Ammon's horn (tissue), 1 donor: ENCODE results near the gene BRF1.
A peak's percentile ranks its signal among the peaks of the same experiment; 100 is the strongest.

Experiments
- DNase-seq: peaks from one replicate; pipeline ENCODE4 v3.0.0-alpha.2; 2016; ENCODE audit warnings: low spot score

Gene BRF1

GRCh38 chr14:105173901-105174894 is 126.6 kb downstream of the BRF1 start:
- DNase-seq, result no peak

DNA sequence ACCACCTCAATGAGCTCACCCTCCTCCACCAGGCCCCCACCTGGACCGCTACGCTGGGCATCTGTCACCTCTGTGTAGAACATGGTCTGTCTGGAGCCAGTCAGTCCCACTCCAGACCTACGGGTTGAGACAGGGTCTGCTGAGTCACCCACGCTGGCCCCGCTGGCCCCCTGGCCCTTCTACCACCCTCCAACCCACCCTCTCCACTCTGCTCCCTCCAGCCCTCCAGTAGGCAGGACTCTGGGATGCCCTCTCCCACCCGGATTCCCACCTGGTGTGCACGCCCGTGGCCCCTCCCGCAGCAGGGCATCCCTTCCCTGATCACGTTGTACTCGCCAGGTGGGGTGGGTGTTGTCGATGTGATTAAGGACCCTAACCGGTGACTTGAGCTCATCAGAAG is 127.7 kb downstream of the BRF1 start:
- DNase-seq, result no peak

- no peak for DNase-seq
Measured at GRCh38 chr14:105172476-105172875, 128.3 kb downstream of the BRF1 start.

DNA sequence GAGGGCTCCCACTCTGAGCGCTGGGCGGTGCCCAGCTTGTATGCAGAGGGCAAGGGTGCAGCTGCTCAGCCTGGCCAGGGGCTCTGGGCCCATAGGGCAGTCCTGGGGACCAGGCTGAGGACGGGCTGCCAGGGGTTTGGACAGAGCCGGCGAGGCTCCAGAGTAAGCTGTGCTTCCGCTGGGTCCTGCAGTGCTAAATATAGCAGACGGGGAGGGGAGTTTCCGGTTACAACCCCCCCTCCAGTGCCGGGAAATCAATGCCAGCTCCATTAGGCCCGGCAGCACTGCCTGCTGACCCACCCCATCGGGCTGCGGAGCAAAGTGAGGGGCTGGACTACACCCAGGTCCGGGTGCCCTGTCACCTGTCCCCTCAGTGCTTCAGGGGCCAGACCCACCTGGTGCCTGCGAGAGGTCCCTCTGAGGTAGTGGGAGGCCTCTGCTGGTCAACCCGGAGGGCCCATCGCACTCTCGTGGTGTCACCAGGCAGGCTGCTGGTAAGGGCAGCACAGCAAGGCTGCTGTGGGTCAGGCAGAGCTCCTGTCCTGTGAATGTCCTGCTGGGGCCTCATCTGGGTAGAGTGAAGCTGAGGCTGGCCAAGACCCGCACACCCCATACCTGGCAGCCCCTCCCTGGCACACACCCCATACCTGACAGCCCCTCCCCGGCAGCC is 129.7 kb downstream of the BRF1 start:
- DNase-seq, result no peak

GRCh38 chr14:105169776-105170655 is 130.8 kb downstream of the BRF1 start:
- DNase-seq, result no peak

GRCh38 chr14:105168979-105169507 is 131.8 kb downstream of the BRF1 start:
- DNase-seq, result no peak

DNA sequence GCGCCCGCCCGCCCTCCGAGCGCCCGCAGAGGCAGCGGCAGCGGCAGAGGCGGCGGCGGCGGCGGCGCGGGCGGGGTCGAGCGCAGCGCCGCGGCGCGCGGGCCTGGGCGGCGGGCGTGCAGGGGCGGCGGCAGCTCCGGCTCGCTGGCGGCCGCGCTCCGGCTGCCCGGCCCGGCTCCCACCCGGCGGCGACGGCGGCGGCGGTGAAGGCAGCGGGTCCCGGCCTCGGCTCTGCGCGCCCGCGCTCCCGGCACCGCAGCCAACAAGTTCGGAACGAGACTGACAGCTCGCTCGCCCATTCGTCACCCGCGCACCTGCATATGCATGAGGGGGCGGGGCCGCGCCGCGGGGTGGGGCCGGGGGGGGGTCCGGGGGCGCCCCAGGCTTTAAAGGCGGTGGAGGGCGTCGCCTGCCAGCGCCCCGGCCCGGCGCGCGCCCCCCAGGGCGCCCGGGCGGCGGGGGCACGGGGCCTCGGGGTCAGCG is 132.3 kb downstream of the BRF1 start, which contains the start of gene JAG2:
Gene JAG2, minus strand, starts transcription at position 281 of the 483 bp plus-strand sequence. CDS start 356 bp downstream, outside the sequence.
- DNase-seq, result peak; percentile 61

DNA sequence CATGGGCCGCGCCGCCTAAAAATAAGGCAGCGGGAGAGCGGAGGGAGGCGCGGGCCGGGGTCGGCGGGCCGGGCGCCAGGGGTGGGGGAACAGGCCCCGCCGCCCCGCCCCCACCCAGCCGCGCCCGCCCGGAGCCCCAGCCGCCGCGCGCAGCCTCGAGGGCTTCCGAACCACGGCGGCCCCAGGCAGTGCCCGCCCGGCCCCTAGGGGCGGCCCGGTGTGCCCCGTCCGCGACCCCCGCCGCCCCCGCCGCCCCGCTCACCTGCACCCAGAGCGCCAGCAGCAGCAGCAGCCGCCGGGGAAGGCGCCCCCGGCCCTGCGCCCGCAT is 132.7 kb downstream of the BRF1 start:
- DNase-seq, result no peak

DNA sequence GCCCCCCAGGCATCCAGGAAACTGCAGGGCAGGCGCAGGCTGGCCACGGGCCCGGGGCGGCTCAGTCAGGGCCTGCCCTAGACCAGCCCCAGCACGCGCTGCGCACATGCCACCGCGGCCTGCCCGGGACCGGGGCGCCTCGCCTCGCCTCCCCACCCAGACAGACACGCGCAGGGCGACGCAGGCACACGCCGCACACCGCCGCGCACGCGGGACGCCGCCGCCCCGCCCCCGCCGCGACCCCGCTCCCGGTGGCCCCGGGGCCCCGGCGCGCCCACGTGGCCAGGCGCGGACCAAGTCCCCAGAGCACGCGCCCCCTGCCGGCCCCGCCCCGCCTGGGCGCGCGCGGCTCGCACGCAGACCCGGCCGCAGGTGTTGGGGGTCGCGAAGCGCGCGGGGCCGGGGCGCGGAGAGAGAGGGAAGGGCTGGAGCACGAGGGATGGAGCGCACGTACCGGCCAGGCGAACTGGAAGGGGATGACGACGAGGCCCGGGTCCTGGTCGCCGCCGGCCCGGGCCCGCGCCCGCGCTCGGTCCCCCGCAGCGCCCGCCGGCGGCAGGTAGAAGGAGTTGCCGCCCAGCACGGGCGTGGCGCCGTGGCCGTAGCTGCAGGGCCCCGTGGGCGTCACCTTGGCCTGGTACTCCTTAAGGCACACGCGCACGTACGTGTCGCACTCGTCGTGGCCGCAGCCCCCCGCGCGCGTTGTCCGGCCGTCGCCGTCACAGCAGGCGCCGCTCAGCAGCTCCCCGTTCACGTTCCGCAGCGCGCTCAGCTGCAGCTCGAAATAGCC is 133.3 kb downstream of the BRF1 start:
- DNase-seq, result no peak

- no peak for DNase-seq
Measured at GRCh38 chr14:105166571-105167302, 134.1 kb downstream of the BRF1 start.

DNA sequence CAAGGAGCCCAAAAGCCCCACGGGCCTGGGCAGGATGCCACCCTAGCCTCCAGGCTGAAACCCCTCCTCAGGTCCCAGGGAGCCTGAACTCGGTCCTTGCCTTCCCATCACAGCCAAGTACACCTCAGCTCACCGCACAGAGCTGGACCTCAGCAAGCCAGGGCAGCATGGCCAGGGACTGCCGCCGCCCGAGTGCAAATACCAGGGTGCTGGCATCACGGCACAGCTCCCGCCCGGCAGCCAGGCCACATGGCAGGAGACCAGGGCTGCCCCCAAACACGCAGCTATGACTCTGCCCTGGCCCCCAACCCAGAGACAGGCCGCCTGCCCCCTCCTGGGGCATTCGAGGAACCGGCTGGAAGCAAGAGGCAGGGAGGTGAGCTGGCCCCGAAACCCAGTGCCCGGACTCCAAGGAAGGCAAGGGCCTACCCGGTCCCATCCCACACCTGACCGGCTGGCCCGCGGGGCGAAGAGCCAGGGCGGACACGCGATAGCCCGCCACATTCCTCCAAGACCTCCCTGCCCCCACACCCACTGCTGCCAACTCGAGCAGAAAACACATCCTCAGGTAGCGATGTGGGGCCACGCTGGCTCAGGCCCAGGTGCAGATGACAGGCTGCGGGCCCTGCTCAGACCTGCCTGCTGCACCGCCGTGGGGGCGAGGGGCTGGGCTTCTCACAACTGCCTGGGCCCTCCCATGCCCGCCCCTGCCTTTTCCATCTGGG is 134.9 kb downstream of the BRF1 start:
- DNase-seq, result no peak

GRCh38 chr14:105165134-105165704 is 135.6 kb downstream of the BRF1 start:
- no peak for DNase-seq

- DNase-seq, result no peak
Measured at GRCh38 chr14:105163040-105163742, 137.6 kb downstream of the BRF1 start.

- DNase-seq, result no peak
Measured at GRCh38 chr14:105162669-105162979, 138.2 kb downstream of the BRF1 start.

DNA sequence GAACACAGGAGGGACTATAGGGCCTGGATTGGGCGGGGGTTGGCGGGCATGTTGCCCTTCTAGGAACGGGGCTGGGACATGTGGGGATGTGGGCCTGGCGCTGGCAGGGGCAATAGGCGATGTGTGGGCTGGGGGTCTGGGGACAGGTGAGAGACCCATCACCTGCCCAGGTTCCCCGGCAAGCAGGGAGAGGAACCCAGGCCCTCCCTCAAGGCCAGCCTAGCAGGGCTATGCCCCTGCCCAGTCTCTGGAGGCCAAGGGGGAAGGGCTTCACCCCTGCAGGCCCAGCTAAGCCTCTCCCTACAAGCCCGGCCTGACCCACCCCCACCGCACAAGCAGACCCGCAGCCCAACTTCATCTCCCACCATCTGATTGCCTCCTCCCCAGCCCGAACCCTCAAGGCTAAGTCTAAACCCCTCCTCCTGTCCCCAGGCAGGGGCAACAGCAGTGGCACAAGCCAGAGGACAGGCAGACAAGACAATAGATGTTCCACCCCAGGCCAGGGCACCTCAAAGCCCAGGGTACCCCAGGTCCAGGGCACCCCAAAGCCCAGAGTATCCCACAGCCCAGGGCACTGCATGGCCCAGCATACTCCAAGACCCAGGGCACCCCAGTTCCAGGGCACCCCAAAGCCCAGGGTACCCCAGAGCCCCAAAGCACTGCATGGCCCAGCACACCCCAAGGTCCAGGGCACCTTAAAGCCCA is 138.7 kb downstream of the BRF1 start:
- DNase-seq, result no peak

GRCh38 chr14:105161309-105161708 is 139.5 kb downstream of the BRF1 start:
- DNase-seq, result no peak

DNA sequence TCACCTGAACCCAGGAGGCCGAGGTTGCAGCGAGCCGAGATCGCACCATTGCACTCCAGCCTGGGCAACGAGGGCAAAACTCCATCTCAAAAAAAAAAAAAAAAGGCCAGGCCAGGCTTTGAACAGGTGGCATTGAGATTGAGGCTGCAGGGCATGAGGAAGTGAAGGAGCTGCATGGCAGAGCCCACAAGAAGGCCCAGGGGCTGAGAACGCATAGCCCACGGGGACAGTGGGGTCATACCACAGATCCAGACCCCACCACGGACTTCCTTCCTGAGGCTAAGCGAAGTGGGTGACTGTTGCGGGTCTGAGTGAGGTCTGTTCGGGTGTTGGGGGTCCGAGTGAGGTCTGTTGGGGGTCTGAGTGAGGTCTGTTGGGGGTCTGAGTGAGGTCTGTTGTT is 140.0 kb downstream of the BRF1 start:
- no peak for DNase-seq

DNA sequence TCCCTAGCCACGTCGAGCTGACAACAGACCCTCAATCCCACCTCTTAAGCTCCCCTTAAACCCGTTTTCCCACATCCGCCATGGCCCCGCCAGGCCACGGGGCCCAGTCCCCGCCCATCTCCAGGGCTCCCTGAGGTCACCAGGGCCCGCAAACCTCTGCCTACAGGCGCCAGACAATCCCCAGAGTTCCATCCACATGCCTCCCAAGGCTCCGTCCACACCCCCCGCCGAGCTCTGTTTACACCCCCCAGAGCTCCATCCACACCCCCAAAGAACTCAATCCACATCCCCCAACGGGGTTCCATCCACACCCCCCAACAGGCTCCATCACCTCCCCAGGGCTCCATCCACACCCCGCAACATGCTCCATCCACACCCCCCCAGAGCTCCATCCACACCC is 141.5 kb downstream of the BRF1 start:
- DNase-seq, result no peak
